Gastroesophageal sphincter (tissue), 3 donors: ENCODE data around the gene CYB5R4.

ENCODE experiments used
- CTCF ChIP-seq, 4 experiments: fragments of 200-600 bp in 2 of 4; fragments of 450-650 bp in 2 of 4; sonication (generic) in 1 of 4; IDR thresholded peaks; one replicate each; pipeline ENCODE4 v1.5.1; 2017 to 2019; ENCODE audit warnings: antibody characterized with exemption in 4 of 4, mild to moderate bottlenecking in 2 of 4, moderate library complexity in 2 of 4
- POLR2AphosphoS5 ChIP-seq: sonication (generic); formaldehyde crosslinking; IDR thresholded peaks from one replicate; pipeline ENCODE4 v1.6.1; 2017; ENCODE audit warnings: antibody characterized with exemption

- TF ChIP-seq POLR2AphosphoS5 (no peak), CTCF (IDR thresholded peaks at IDR 0.05) (no peak)
Observed at GRCh38 chr6:83917001-83917400, 57.5 kb downstream of the CYB5R4 start.
